Ishikawa (cell line): ENCODE data around the gene TIMP2.

Experiments used
- CEBPB ChIP-seq: IDR thresholded peaks from 2 replicates; pipeline ENCODE4 v1.6.1; 2012
- CREB1 ChIP-seq: IDR thresholded peaks from 2 replicates; pipeline ENCODE4 v1.6.1; 2012; ENCODE audit warnings: low read depth
- EGR1 ChIP-seq: IDR thresholded peaks from 2 replicates; pipeline ENCODE4 v1.6.1; 2012
- EP300 ChIP-seq: IDR thresholded peaks from 2 replicates; pipeline ENCODE4 v1.6.1; 2012; ENCODE audit warnings: borderline replicate concordance
- FOXM1 ChIP-seq: IDR thresholded peaks from 2 replicates; pipeline ENCODE4 v1.6.1; 2012; ENCODE audit warnings: low read depth, borderline replicate concordance
- MAX ChIP-seq: IDR thresholded peaks from 2 replicates; pipeline ENCODE4 v1.6.1; 2012
- NFIC ChIP-seq: IDR thresholded peaks from 2 replicates; pipeline ENCODE4 v1.6.1; 2012
- RAD21 ChIP-seq: IDR thresholded peaks from 2 replicates; pipeline ENCODE4 v1.6.1; 2012; ENCODE audit warnings: low read depth
- REST ChIP-seq: IDR thresholded peaks from 2 replicates; pipeline ENCODE4 v1.6.1; 2012; ENCODE audit warnings: low read depth, mild to moderate bottlenecking
- TAF1 ChIP-seq: IDR thresholded peaks from 2 replicates; pipeline ENCODE4 v1.6.1; 2012; ENCODE audit warnings: low read depth, mild to moderate bottlenecking
- TCF12 ChIP-seq: IDR thresholded peaks from 2 replicates; pipeline ENCODE4 v1.6.1; 2012; ENCODE audit warnings: low read depth
- TEAD4 ChIP-seq: IDR thresholded peaks from 2 replicates; pipeline ENCODE4 v1.6.1; 2012
- USF1 ChIP-seq: IDR thresholded peaks from 2 replicates; pipeline ENCODE4 v1.6.1; 2012
- YY1 ChIP-seq: IDR thresholded peaks from 2 replicates; pipeline ENCODE4 v1.6.1; 2012; ENCODE audit warnings: low read depth
- ZBTB7A ChIP-seq: IDR thresholded peaks from 2 replicates; pipeline ENCODE4 v1.6.1; 2012; ENCODE audit warnings: low read depth

TIMP2 gene

GRCh38 chr17:78884148-78884825 is 40.9 kb downstream of the TIMP2 start:
- TF ChIP-seq USF1 (peak; percentile 69), NFIC (no peak)

- TF ChIP-seq MAX (peak; percentile 71), USF1 (peak; percentile 73; the same call in 1 of the 2 replicates), TEAD4 (peak; percentile 73; the same call in 1 of the 2 replicates), NFIC (peak; percentile 2; the same call in 1 of the 2 replicates), EP300 (peak; percentile 51), TCF12 (peak; percentile 36; the same call in 1 of the 2 replicates), CREB1 (no peak), ZBTB7A (no peak; the same call in 1 of the 2 replicates)
These were observed 41.6 kb downstream of the TIMP2 start for GRCh38 chr17:78883533-78884131.

- TF ChIP-seq USF1 (no peak), NFIC (peak; percentile 46), ZBTB7A (no peak; the same call in 1 of the 2 replicates), EP300 (peak; percentile 55; the same call in 1 of the 2 replicates), TEAD4 (peak; percentile 91)
These were observed 42.1 kb downstream of the TIMP2 start for GRCh38 chr17:78883089-78883532.

GRCh38 chr17:78882540-78883088 is 42.6 kb downstream of the TIMP2 start:
- TF ChIP-seq FOXM1, result no peak
- TF ChIP-seq CEBPB, result no peak
- no peak for TF ChIP-seq CREB1
- no peak for TF ChIP-seq TEAD4
- no peak for TF ChIP-seq EP300
- no peak for TF ChIP-seq EGR1
- TF ChIP-seq ZBTB7A, result no peak
- no peak for TF ChIP-seq TAF1
- TF ChIP-seq RAD21, result no peak
- no peak for TF ChIP-seq USF1

GRCh38 chr17:78879635-78880186 is 45.5 kb downstream of the TIMP2 start:
- TF ChIP-seq MAX (no peak), USF1 (no peak), EGR1 (no peak), CEBPB (no peak), TEAD4 (no peak), REST (no peak), RAD21 (no peak)

GRCh38 chr17:78878871-78879527 is 46.2 kb downstream of the TIMP2 start:
- TF ChIP-seq CREB1, result no peak
- TF ChIP-seq EGR1, result no peak
- no peak for TF ChIP-seq ZBTB7A
- TF ChIP-seq TCF12, result no peak
- TF ChIP-seq FOXM1, result no peak
- no peak for TF ChIP-seq NFIC
- no peak for TF ChIP-seq CEBPB
- TF ChIP-seq MAX, result no peak
- no peak for TF ChIP-seq USF1
- TF ChIP-seq EP300, result no peak
- TF ChIP-seq RAD21, result no peak
- no peak for TF ChIP-seq TAF1
- TF ChIP-seq YY1, result no peak
